ENCODE results near the gene MINDY4. TPM values are rescaled to one million over a fixed set of nuclear protein-coding genes. Genes with fewer than 3 reads are reported as not detected.

MINDY4 gene
- total RNA-seq, 1 donor from 2014 or later, result 0.96 TPM

DNA sequence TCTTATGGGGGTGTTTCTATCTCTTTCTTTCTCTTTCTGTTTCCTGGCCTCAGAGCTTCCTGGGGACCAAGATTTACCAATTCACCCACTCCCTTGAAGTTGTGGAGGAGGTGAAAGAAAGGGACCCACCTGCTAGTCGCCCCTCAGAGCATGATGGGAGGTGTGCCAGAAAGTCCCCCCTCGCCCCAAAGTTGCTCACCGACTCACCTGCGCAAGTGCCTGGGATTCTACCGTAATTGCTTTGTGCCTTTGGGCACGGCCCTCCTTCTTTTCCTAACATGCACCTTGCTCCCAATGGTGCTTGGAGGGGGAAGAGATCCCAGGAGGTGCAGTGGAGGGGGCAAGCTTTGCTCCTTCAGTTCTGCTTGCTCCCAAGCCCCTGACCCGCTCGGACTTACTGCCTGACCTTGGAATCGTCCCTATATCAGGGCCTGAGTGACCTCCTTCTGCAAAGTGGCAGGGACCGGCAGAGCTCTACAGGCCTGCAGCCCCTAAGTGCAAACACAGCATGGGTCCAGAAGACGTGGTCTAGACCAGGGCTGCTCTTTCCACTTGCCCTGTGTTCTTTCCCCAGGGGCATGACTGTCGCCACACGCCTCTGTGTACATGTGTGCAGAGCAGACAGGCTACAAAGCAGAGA is 152.7 kb downstream of the MINDY4 start:
- intact Hi-C loops (cut with micrococcal nuclease), result no loop called here
- no peaks in the 10 kb centered on the region for H3K27me3 Mint-ChIP-seq (ENCODE audit: insufficient read depth)
- H3K4me3 Mint-ChIP-seq, result no peak overlapping the region

DNA sequence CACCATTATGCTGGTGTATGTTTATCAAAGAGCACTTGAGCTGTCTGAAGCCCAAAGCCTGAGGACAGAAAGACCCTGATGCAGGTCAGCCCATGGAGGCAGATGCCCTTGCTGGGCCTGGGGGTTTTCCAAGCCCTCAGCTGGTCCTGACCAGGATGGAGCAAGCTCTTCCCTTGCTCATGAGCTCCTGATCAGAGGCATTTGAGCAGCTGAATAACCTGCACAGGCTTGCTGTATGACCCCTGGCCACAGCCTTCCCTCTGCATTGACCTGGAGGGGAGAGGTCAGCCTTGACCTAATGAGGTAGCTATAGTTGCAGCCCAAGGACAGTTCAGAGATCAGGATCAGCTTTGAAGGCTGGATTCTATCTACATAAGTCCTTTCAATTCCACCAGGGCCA is 153.4 kb downstream of the MINDY4 start:
- Mint-ChIP-seq H3K27me3 (ENCODE audit: insufficient read depth) (no peaks in the 10 kb centered on the region), H3K27ac (no peak overlapping the region), H3K4me1 (ENCODE audit: low read depth) (no peaks in the 10 kb centered on the region), H3K4me3 (no peak overlapping the region), H3K36me3 (ENCODE audit: low read depth) (no peaks in the 10 kb centered on the region), H3K9me3 (no peaks in the 10 kb centered on the region)
- DNase-seq (ENCODE audit: low spot score), result no peak
- intact Hi-C loops (cut with micrococcal nuclease), result no loop called here

More for the DNA sequence above, 152.7 kb downstream of the MINDY4 start:
- H3K9me3 Mint-ChIP-seq, result no peaks in the 10 kb centered on the region
- no peak overlapping the region for H3K27ac Mint-ChIP-seq
- H3K36me3 Mint-ChIP-seq (ENCODE audit: low read depth), result no peaks in the 10 kb centered on the region
- DNase-seq (ENCODE audit: low spot score), result no peak
- H3K4me1 Mint-ChIP-seq (ENCODE audit: low read depth), result no peaks in the 10 kb centered on the region

DNA sequence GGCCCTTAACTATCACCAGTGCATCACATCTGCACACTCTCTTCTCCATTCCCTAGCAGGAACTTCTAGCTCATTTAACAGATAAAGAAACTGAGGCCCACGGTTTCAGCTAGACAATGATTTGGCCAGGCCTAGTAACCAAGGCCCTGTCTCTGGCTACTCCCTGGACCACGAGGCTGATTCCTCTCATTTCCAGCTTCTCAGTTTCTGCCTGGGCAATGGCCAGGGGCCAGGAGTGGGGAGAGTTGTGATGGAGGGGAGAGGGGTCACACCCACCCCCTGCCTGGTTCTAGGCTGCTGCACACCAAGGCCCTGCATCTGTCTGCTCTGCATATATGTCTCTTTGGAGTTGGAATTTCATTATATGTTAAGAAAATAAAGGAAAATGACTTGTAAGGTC is 153.9 kb downstream of the MINDY4 start:
- Mint-ChIP-seq H3K4me3 (no peak overlapping the region), H3K27me3 (ENCODE audit: insufficient read depth) (no peaks in the 10 kb centered on the region), H3K9me3 (no peaks in the 10 kb centered on the region), H3K36me3 (ENCODE audit: low read depth) (no peaks in the 10 kb centered on the region), H3K27ac (no peak overlapping the region), H3K4me1 (ENCODE audit: low read depth) (no peaks in the 10 kb centered on the region)
- no peak for DNase-seq (ENCODE audit: low spot score)
- intact Hi-C loops (cut with micrococcal nuclease), result no loop called here

DNA sequence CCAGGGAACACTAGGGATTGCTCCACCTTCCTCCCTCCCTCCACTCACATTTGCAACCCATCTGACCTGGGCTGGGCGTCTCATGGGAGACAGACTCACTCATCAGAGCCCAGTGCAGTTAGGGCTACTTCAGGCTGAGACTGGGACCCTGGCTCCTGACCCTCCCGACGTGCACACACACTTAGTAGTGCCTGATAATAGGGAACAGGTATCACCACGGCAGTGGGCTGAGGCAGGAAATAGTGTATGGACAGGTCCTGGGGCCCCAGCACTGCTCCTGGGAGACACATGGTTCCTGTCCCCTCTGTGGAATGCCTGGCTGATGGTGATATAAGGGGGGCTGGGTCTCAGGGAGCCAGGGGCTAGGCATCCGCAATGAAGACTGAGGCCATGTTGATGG is 154.7 kb downstream of the MINDY4 start:
- Mint-ChIP-seq H3K27ac (no peak overlapping the region), H3K4me1 (ENCODE audit: low read depth) (no peaks in the 10 kb centered on the region), H3K4me3 (no peak overlapping the region), H3K36me3 (ENCODE audit: low read depth) (no peaks in the 10 kb centered on the region), H3K27me3 (ENCODE audit: insufficient read depth) (no peaks in the 10 kb centered on the region), H3K9me3 (no peaks in the 10 kb centered on the region)
- intact Hi-C loops (cut with micrococcal nuclease), result no loop called here
- no peak for DNase-seq (ENCODE audit: low spot score)

DNA sequence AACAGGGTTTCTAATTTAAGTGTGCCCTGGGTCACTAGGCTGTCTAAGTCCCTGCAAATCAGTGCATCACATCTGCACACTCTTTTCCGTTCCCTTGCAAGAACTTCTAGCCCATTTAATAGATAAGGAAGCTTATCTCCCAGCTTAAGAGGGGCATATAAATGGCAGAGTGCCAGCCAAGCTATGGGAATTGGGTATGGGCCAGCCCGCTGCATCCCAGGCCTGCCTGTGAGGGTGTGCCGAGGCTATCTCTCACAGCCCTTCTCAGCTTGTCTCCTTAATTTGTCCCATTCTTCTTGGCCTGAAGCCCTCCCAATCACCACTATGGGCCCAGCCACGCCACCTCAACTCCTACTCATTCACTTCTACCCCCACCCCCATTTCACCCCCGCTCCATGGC is 155.1 kb downstream of the MINDY4 start:
- Mint-ChIP-seq H3K4me3 (no peak overlapping the region), H3K9me3 (no peaks in the 10 kb centered on the region), H3K27ac (no peak overlapping the region), H3K4me1 (ENCODE audit: low read depth) (no peaks in the 10 kb centered on the region), H3K27me3 (ENCODE audit: insufficient read depth) (no peaks in the 10 kb centered on the region), H3K36me3 (ENCODE audit: low read depth) (no peaks in the 10 kb centered on the region)
- DNase-seq (ENCODE audit: low spot score), result no peak
- intact Hi-C loops (cut with micrococcal nuclease), result no loop called here

DNA sequence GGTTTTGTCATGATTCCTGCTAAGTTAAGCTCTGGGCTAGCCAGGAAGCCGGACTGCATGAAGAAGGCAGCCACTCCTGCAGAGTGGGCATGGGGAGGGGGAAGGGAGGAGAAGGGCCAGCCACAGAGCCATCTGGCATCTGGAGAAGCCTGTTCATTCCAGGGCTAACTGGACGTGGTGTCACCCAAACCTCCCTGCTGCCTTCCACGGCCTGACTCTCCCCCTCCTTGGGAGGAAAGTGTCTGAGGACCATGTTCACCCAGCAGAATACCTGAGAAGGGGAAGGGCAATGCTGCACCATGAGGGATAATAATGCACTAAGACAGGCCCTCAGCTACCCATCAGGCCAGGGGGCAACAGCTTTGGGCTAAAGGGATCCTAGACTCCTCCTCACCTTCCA is 155.8 kb downstream of the MINDY4 start:
- no peaks in the 10 kb centered on the region for H3K9me3 Mint-ChIP-seq
- H3K27ac Mint-ChIP-seq, result no peak overlapping the region
- no peak for DNase-seq (ENCODE audit: low spot score)
- intact Hi-C loops (cut with micrococcal nuclease), result no loop called here
- no peak overlapping the region for H3K4me3 Mint-ChIP-seq
- H3K27me3 Mint-ChIP-seq (ENCODE audit: insufficient read depth), result no peaks in the 10 kb centered on the region
- no peaks in the 10 kb centered on the region for H3K36me3 Mint-ChIP-seq (ENCODE audit: low read depth)
- H3K4me1 Mint-ChIP-seq (ENCODE audit: low read depth), result no peaks in the 10 kb centered on the region

DNA sequence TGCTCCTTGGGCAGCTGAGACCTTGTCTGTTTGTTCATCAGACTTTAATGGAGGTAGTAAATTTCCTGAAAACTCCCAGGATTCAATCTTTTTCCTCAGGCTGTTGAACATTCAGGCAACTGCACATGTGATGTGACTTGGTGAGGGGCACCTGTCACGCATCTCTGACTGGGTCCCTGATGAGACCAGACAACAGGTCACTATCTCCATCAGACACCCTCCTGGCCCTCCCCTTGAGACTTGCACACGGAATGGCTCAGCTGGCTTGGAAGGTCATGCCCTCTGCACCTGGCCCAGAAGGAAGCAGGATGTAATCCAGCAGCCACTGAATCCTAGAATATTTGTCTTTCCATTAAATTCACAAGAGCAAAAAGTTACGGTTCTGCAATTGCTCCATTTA is 156.3 kb downstream of the MINDY4 start:
- no peaks in the 10 kb centered on the region for H3K27me3 Mint-ChIP-seq (ENCODE audit: insufficient read depth)
- no peak for DNase-seq (ENCODE audit: low spot score)
- no peaks in the 10 kb centered on the region for H3K4me1 Mint-ChIP-seq (ENCODE audit: low read depth)
- H3K36me3 Mint-ChIP-seq (ENCODE audit: low read depth), result no peaks in the 10 kb centered on the region
- H3K27ac Mint-ChIP-seq, result no peak overlapping the region
- H3K9me3 Mint-ChIP-seq, result no peaks in the 10 kb centered on the region
- no peak overlapping the region for H3K4me3 Mint-ChIP-seq
- intact Hi-C loops (cut with micrococcal nuclease), result no loop called here

DNA sequence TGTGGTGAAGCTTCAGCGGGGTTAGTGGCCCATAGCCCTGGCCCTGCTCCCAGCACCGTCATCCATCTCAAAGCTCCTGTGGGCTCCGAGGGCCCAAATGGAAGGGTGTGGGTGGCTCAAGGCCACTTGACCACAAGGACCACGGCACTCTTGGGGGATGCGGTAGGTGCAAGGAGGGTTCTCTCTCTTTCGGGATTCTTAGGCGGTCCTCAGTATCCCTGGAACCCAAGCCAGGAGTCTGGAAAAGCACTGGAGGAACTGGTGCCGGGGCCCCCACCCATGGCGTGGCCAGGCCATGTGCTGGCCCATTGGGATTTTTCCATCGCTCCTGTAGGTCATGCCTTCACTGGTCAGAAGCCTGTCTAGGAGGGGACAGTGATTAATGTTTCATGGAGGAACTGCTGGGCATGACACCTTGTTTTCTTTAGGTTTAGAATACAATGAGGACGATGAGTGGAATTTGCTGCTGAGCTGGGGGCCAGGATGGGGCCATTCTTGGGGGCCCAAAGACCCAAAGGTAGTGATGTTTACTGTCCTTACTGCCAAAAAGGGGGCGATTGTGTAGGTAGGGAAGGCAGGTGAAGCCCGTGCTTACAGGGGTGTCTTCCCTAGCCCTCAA is 157.1 kb downstream of the MINDY4 start:
- intact Hi-C loops (cut with micrococcal nuclease), result no loop called here
- H3K4me1 Mint-ChIP-seq (ENCODE audit: low read depth), result no peaks in the 10 kb centered on the region
- H3K27me3 Mint-ChIP-seq (ENCODE audit: insufficient read depth), result no peaks in the 10 kb centered on the region
- H3K36me3 Mint-ChIP-seq (ENCODE audit: low read depth), result no peaks in the 10 kb centered on the region
- DNase-seq (ENCODE audit: low spot score), result no peak
- H3K4me3 Mint-ChIP-seq, result no peak overlapping the region
- H3K9me3 Mint-ChIP-seq, result no peaks in the 10 kb centered on the region
- H3K27ac Mint-ChIP-seq, result no peak overlapping the region

DNA sequence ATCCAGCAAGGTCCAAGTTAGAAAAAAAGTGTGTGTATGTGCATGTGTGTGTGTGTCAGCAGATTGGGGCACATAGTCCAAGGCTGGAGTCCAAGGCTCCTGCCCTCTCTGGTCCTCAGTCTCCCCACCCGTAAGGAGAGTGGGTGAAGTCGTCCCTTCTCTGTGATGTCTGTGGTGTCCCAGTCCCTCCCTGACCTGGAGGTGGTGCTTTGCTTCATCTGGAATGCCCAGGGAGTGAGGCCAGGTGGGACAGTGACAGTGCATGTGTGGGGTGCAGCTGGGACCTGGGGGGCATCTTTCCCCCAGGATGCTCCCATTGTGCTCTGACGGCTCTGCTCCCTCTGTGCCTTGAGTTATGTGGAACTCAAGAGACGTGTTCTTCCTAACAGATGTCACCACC is 158.5 kb downstream of the MINDY4 start:
- Mint-ChIP-seq H3K9me3 (no peaks in the 10 kb centered on the region), H3K4me3 (no peak overlapping the region), H3K4me1 (ENCODE audit: low read depth) (no peaks in the 10 kb centered on the region), H3K36me3 (ENCODE audit: low read depth) (no peaks in the 10 kb centered on the region), H3K27ac (no peak overlapping the region), H3K27me3 (ENCODE audit: insufficient read depth) (no peaks in the 10 kb centered on the region)
- DNase-seq (ENCODE audit: low spot score), result no peak
- intact Hi-C loops (cut with micrococcal nuclease), result no loop called here

DNA sequence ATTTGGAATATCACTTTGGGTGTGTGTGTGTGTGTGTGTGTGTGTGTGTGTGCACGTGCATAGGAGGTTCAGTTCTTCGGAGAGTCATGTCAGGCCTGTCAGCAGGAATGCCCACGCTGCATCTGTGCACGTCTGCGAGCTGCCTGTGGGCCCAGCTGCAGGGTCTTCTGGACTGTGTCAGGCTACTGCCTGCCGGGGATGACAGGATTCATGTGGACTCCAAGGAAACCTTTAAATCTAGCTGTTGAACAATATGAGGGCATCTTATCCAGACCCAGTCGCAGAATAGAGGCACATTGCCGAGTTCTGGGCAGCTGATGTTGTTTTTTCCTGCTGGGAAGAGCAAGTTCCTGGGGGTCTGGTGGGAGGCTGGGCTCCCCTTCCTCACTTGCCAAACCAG is 159.4 kb downstream of the MINDY4 start:
- intact Hi-C loops (cut with micrococcal nuclease), result no loop called here
- Mint-ChIP-seq H3K4me3 (no peak overlapping the region), H3K27me3 (ENCODE audit: insufficient read depth) (no peaks in the 10 kb centered on the region), H3K36me3 (ENCODE audit: low read depth) (no peaks in the 10 kb centered on the region), H3K4me1 (ENCODE audit: low read depth) (no peaks in the 10 kb centered on the region), H3K27ac (no peak overlapping the region), H3K9me3 (no peaks in the 10 kb centered on the region)
- DNase-seq (ENCODE audit: low spot score), result no peak

DNA sequence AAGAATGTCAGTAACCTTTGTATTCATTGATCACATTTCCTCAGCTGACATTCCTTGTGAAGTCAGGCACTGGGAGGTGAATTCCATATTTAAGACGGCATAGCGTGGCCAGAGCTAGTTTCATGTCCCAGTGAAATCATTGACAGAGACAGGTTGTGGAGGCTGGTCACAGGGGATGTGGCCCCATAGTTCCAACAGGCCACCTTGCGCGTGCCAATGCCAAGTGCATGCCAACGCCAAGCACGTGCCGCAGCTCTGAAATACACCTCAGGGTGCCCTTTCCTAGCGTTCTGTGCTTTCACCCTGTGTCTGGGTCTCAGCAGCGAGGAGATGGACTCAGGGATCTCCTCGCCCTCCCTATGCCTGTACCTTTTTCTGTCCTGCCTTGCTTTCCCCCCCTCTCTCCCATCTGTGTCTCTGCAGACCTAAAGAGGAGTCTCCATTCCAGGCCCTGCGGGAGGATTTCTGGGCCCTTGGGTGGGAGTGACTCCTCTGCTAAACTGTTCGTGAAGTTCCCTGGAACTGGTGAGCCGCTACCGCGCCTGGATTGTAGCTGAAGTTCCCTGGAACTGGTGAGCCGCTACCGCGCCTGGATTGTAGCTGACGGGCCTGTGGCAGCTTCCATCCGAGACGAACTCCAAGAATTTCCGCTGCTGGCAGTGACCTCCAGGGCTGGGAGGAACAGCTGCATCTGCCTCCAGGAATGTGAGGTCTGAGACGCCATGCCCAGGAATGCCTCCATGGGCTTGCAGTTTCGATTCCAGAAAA is 160.1 kb downstream of the MINDY4 start:
- Mint-ChIP-seq H3K4me1 (ENCODE audit: low read depth) (no peaks in the 10 kb centered on the region), H3K4me3 (no peak overlapping the region), H3K9me3 (no peaks in the 10 kb centered on the region), H3K27me3 (ENCODE audit: insufficient read depth) (no peaks in the 10 kb centered on the region), H3K27ac (no peak overlapping the region), H3K36me3 (ENCODE audit: low read depth) (no peaks in the 10 kb centered on the region)
- no peak for DNase-seq (ENCODE audit: low spot score)
- intact Hi-C loops (cut with micrococcal nuclease), result no loop called here

DNA sequence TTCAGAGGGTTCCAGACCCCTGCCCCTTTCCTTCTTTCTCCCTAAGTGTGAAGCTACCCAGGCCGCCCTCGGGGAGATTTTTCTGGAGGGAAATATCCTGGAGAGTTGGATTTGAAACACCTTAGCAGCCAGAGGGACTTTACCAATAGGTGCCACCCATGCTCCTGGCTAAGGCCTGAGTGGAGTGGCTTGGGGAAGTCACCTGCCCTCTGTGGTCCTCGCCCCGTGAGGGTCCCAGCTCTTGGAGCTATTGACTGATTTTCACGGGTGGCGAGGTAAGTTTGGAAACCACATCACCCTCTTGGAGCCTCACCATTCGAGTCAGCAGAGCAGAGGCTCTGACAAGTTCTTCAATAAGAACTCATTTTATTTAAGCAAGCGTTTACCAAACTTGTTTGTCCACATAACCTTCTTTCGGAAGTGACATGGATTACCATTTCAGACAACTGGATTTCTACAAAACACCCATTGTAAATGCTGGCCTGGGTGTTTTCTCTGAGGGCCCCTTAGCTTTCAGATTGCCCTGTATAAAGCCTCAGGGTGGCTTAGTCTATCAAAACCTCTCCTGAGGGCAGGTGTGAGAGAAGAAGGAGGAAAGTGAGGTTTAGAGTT is 160.8 kb downstream of the MINDY4 start:
- intact Hi-C loops (cut with micrococcal nuclease), result no loop called here
- H3K9me3 Mint-ChIP-seq, result no peaks in the 10 kb centered on the region
- no peaks in the 10 kb centered on the region for H3K4me1 Mint-ChIP-seq (ENCODE audit: low read depth)
- no peak for DNase-seq (ENCODE audit: low spot score)
- H3K27me3 Mint-ChIP-seq (ENCODE audit: insufficient read depth), result peaks cover 2% of the 10 kb centered on the region
- H3K4me3 Mint-ChIP-seq, result no peak overlapping the region
- no peaks in the 10 kb centered on the region for H3K36me3 Mint-ChIP-seq (ENCODE audit: low read depth)
- no peak overlapping the region for H3K27ac Mint-ChIP-seq

DNA sequence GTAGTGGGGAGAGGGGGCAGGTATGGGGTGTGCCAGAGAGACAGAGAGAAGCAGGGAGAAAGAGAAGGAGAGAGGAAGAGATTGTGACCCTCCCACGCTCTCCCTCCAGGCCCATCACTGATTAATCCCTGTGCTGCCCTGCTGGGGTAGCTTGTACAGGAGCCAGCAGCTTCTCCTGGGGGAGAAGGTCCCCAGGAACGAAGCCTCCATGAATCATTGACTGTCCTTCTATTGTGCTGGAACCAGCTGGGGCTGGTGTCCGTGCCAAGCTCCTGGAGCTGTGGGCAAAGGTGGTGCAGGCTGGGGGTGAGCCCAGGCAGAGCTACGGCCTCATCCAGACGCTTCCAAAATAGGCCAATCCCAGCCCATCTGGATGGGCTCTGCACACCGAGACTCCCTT is 161.3 kb downstream of the MINDY4 start:
- peaks cover 5% of the 10 kb centered on the region for H3K27me3 Mint-ChIP-seq (ENCODE audit: insufficient read depth)
- intact Hi-C loops (cut with micrococcal nuclease), result no loop called here
- no peak for DNase-seq (ENCODE audit: low spot score)
- no peak overlapping the region for H3K4me3 Mint-ChIP-seq
- no peaks in the 10 kb centered on the region for H3K9me3 Mint-ChIP-seq
- H3K27ac Mint-ChIP-seq, result no peak overlapping the region
- no peaks in the 10 kb centered on the region for H3K4me1 Mint-ChIP-seq (ENCODE audit: low read depth)
- no peaks in the 10 kb centered on the region for H3K36me3 Mint-ChIP-seq (ENCODE audit: low read depth)

Measured in activated T-helper 1 cell treated with anti-CD3 and anti-CD28 coated beads, Interleukin-12 subunit alpha, Interleukin-12 subunit beta, Interleukin-2, Interleukin-4 antibody, amounts not matched to agents 30 ng/mL and 10 ng/mL and 1 ng/mL, durations not matched to agents 14 hours and 24 hours and 36 hours (primary cell).